ENCODE results near the gene MT1X. TPM values are rescaled to one million over a fixed set of nuclear protein-coding genes. Genes with fewer than 3 reads are reported as not detected.
"Not testable (repeated sequence)": the region's sequence is repeated elsewhere in the genome, so short reads cannot be mapped to it uniquely, and the experiment has no call there.

Gene MT1X
- total and polyA plus RNA-seq, 7 experiments from 2014 or later: 15.0 to 157 (median 26.8) TPM

- H3K27me3 ChIP-seq (ENCODE audit: control insufficient read depth in 2 of 2, insufficient read depth in 2 of 2, low read length in 2 of 2): peaks cover 0 to 25% of the 10 kb centered on the region in 2 donors
- no peak for DNase-seq
- POLR2A ChIA-PET: interaction anchor here (0.9 to 1.5 kb wide), 2 partner anchors 13 to 67 kb away, joined by 5 to 7 read pairs; no protein-coding TSS in a partner anchor
Measured at GRCh38 chr16:56669005-56669839, 13.0 kb upstream of the MT1X start, which contains the start of gene MT1H. TSS of gene MT1H (plus strand) at chr16:56669814. CDS start at chr16:56669885, 71 bp downstream.

GRCh38 chr16:56669840-56670619 is 12.2 kb upstream of the MT1X start:
- Histone ChIP-seq H3K36me3 (ENCODE audit: control insufficient read depth in 2 of 3, insufficient read depth in 3 of 3, low read length in 3 of 3) (no peaks in the 10 kb centered on the region), H3K27ac (ENCODE audit: low read depth, low read length) (no peak overlapping the region), H3K27me3 (ENCODE audit: control insufficient read depth in 2 of 2, insufficient read depth in 2 of 2, low read length in 2 of 2) (peaks cover 0 to 25% of the 10 kb centered on the region in 2 donors), H3K4me1 (ENCODE audit: control insufficient read depth in 2 of 2, insufficient read depth in 2 of 2, low read length in 2 of 2) (no peaks in the 10 kb centered on the region), H3K9me3 (ENCODE audit: control insufficient read depth in 2 of 3, low read length in 3 of 3) (no peaks in the 10 kb centered on the region), H3K4me3 (ENCODE audit: low read length) (no peak overlapping the region)
- no peak for DNase-seq
- ChIA-PET CTCF (interaction anchor here (1.2 to 3.1 kb wide), 2 partner anchors 32 to 61 kb away, joined by 3 to 10 read pairs; no protein-coding TSS in a partner anchor), POLR2A (interaction anchor here (0.9 to 1.5 kb wide), 2 partner anchors 13 to 68 kb away, joined by 5 to 7 read pairs; no protein-coding TSS in a partner anchor)
- peaks cover 0 to 11% (median under 1%) of the 10 kb centered on the region in 5 donors for H3K36me3 Mint-ChIP-seq
- peak overlapping the region in 8 of 10 donors; percentile 21 to 79 (median 50) for H3K4me3 Mint-ChIP-seq
- ATAC-seq: no peak
- peaks cover 44 to 89% (median 51%) of the 10 kb centered on the region in 5 donors for H3K27me3 Mint-ChIP-seq
- intact Hi-C loops (cut with micrococcal nuclease): loop anchor here in 1 of 2 donors (5.0 kb wide), 1 partner anchor 117 kb away; no protein-coding TSS in a partner anchor
- H3K4me1 Mint-ChIP-seq: peaks cover 2 to 38% (median 19%) of the 10 kb centered on the region in 7 donors
- H3K27ac Mint-ChIP-seq: no peak overlapping the region
- no peaks in the 10 kb centered on the region for H3K9me3 Mint-ChIP-seq

More at GRCh38 chr16:56669005-56669839, 13.0 kb upstream of the MT1X start, which contains the start of gene MT1H:
- no peak within 1 kb of the TSS for H3K4me3 ChIP-seq (ENCODE audit: low read length)
- peaks cover 0 to 33% (median 16%) of the 10 kb centered on the region in 7 donors for H3K4me1 Mint-ChIP-seq
- H3K9me3 Mint-ChIP-seq: no peaks in the 10 kb centered on the region
- peaks cover 0 to 14% (median 5%) of the 10 kb centered on the region in 5 donors for H3K36me3 Mint-ChIP-seq
- H3K27ac Mint-ChIP-seq: peak within 1 kb of the TSS in 1 of 9 donors; percentile 43
- peak; percentile 36 for ATAC-seq
- CTCF ChIA-PET: interaction anchor here (1.2 to 3.1 kb wide), 2 partner anchors 33 to 60 kb away, joined by 3 to 10 read pairs; no protein-coding TSS in a partner anchor
- intact Hi-C loops (cut with micrococcal nuclease): no loop called here
- no peaks in the 10 kb centered on the region for H3K4me1 ChIP-seq (ENCODE audit: control insufficient read depth in 2 of 2, insufficient read depth in 2 of 2, low read length in 2 of 2)
- H3K4me3 Mint-ChIP-seq: peak within 1 kb of the TSS; percentile 21 to 79 (median 48)
- no peaks in the 10 kb centered on the region for H3K9me3 ChIP-seq (ENCODE audit: control insufficient read depth in 2 of 3, low read length in 3 of 3)
- H3K36me3 ChIP-seq (ENCODE audit: control insufficient read depth in 2 of 3, insufficient read depth in 3 of 3, low read length in 3 of 3): no peaks in the 10 kb centered on the region
- H3K27me3 Mint-ChIP-seq: peaks cover 42 to 87% (median 49%) of the 10 kb centered on the region in 5 donors
- H3K27ac ChIP-seq (ENCODE audit: low read depth, low read length): no peak within 1 kb of the TSS

- intact Hi-C loops (cut with micrococcal nuclease): loop anchor here in 1 of 2 donors (5.0 kb wide), 1 partner anchor 117 kb away; no protein-coding TSS in a partner anchor
- Mint-ChIP-seq H3K36me3 (peaks cover 0 to 6% (median 0%) of the 10 kb centered on the region in 5 donors), H3K27me3 (peaks cover 44 to 89% (median 55%) of the 10 kb centered on the region in 5 donors), H3K4me1 (peaks cover 7 to 43% (median 24%) of the 10 kb centered on the region in 7 donors), H3K27ac (no peak overlapping the region), H3K4me3 (no peak overlapping the region), H3K9me3 (no peaks in the 10 kb centered on the region)
- ATAC-seq (no peak), DNase-seq (no peak)
- H3K4me1 ChIP-seq (ENCODE audit: control insufficient read depth in 2 of 2, insufficient read depth in 2 of 2, low read length in 2 of 2): peaks cover 0 to 5% of the 10 kb centered on the region in 2 donors
- CTCF ChIA-PET: interaction anchor here (3.1 kb wide), 1 partner anchor 31 kb away, joined by 10 read pairs; no protein-coding TSS in a partner anchor
- H3K9me3 ChIP-seq (ENCODE audit: control insufficient read depth in 2 of 3, low read length in 3 of 3): no peaks in the 10 kb centered on the region
- POLR2A ChIA-PET: interaction anchor here (0.8 to 1.5 kb wide), 2 partner anchors 9 to 12 kb away, joined by 3 to 5 read pairs; partner anchors contain the start of gene MT1X
- no peaks in the 10 kb centered on the region for H3K36me3 ChIP-seq (ENCODE audit: control insufficient read depth in 2 of 3, insufficient read depth in 3 of 3, low read length in 3 of 3)
- H3K27ac ChIP-seq (ENCODE audit: low read depth, low read length): no peak overlapping the region
- H3K4me3 ChIP-seq (ENCODE audit: low read length): no peak overlapping the region
- peaks cover 0 to 25% of the 10 kb centered on the region in 2 donors for H3K27me3 ChIP-seq (ENCODE audit: control insufficient read depth in 2 of 2, insufficient read depth in 2 of 2, low read length in 2 of 2)
Measured at GRCh38 chr16:56670620-56670934, 11.7 kb upstream of the MT1X start.

GRCh38 chr16:56671691-56672090 is 10.6 kb upstream of the MT1X start:
- not testable (repeated sequence) for H3K36me3 Mint-ChIP-seq; H3K27ac Mint-ChIP-seq; H3K27ac ChIP-seq (ENCODE audit: low read depth, low read length); ATAC-seq; H3K4me1 ChIP-seq (ENCODE audit: control insufficient read depth in 2 of 2, insufficient read depth in 2 of 2, low read length in 2 of 2); H3K9me3 Mint-ChIP-seq; H3K9me3 ChIP-seq (ENCODE audit: control insufficient read depth in 2 of 3, low read length in 3 of 3); H3K36me3 ChIP-seq (ENCODE audit: control insufficient read depth in 2 of 3, insufficient read depth in 3 of 3, low read length in 3 of 3); DNase-seq; H3K4me3 Mint-ChIP-seq; H3K4me3 ChIP-seq (ENCODE audit: low read length)
- intact Hi-C loops (cut with micrococcal nuclease): loop anchor here in 1 of 2 donors (5.0 kb wide), 1 partner anchor 116 kb away; no protein-coding TSS in a partner anchor
- POLR2A ChIA-PET: interaction anchor here (0.7 to 1.5 kb wide), 3 partner anchors 10 to 11 kb away, joined by 3 to 5 read pairs (median 5); partner anchors contain the start of gene MT1X
- H3K27me3 ChIP-seq (ENCODE audit: control insufficient read depth in 2 of 2, insufficient read depth in 2 of 2, low read length in 2 of 2): peaks cover 0 to 25% of the 10 kb centered on the region in 2 donors
- CTCF ChIA-PET: interaction anchor here (3.3 kb wide), 1 partner anchor 30 kb away, joined by 33 read pairs; no protein-coding TSS in a partner anchor
- H3K27me3 Mint-ChIP-seq: peaks cover 44 to 79% (median 55%) of the 10 kb centered on the region in 5 donors
- H3K4me1 Mint-ChIP-seq: peaks cover 7 to 52% (median 31%) of the 10 kb centered on the region in 7 donors

- H3K36me3 ChIP-seq (ENCODE audit: control insufficient read depth in 2 of 3, insufficient read depth in 3 of 3, low read length in 3 of 3); DNase-seq; H3K4me1 ChIP-seq (ENCODE audit: control insufficient read depth in 2 of 2, insufficient read depth in 2 of 2, low read length in 2 of 2); H3K27ac Mint-ChIP-seq; ATAC-seq; H3K9me3 ChIP-seq (ENCODE audit: control insufficient read depth in 2 of 3, low read length in 3 of 3); H3K4me3 ChIP-seq (ENCODE audit: low read length); H3K9me3 Mint-ChIP-seq; H3K36me3 Mint-ChIP-seq; H3K27ac ChIP-seq (ENCODE audit: low read depth, low read length); H3K4me3 Mint-ChIP-seq: not testable (repeated sequence)
- CTCF ChIA-PET: interaction anchor here (1.9 to 3.3 kb wide), 2 partner anchors 30 to 96 kb away, joined by 8 to 33 read pairs; no protein-coding TSS in a partner anchor
- POLR2A ChIA-PET: interaction anchor here (1.2 to 1.5 kb wide), 2 partner anchors 10 kb away, joined by 5 read pairs; partner anchors contain the start of gene MT1X
- peaks cover 43 to 75% (median 53%) of the 10 kb centered on the region in 5 donors for H3K27me3 Mint-ChIP-seq
- intact Hi-C loops (cut with micrococcal nuclease): loop anchor here in 1 of 2 donors (5.0 kb wide), 1 partner anchor 115 kb away; no protein-coding TSS in a partner anchor
- peaks cover 0 to 25% of the 10 kb centered on the region in 2 donors for H3K27me3 ChIP-seq (ENCODE audit: control insufficient read depth in 2 of 2, insufficient read depth in 2 of 2, low read length in 2 of 2)
- peaks cover 7 to 52% (median 31%) of the 10 kb centered on the region in 7 donors for H3K4me1 Mint-ChIP-seq
Measured at GRCh38 chr16:56672171-56672570, 10.1 kb upstream of the MT1X start.
